ENCODE results near the gene ZNF296.
A peak's percentile ranks its signal among the peaks of the same experiment; 100 is the strongest.

ZNF296 gene

GRCh38 chr19:45040059-45040771 is 36.1 kb downstream of the ZNF296 start:
- Mint-ChIP-seq H3K27me3 (no peaks in the 10 kb centered on the region), H3K27ac (peak overlapping the region; percentile 92), H3K9me3 (no peaks in the 10 kb centered on the region), H3K36me3 (peaks cover 54% of the 10 kb centered on the region), H3K4me3 (peak overlapping the region; percentile 87), H3K4me1 (peaks cover 45% of the 10 kb centered on the region)
- ATAC-seq, result no peak

GRCh38 chr19:45038931-45039893 is 37.1 kb downstream of the ZNF296 start, which contains the start of gene CLASRP:
Gene CLASRP (plus strand): TSS chr19:45039045. CDS start chr19:45040213, 1,168 bp downstream.
- peak within 1 kb of the TSS; percentile 92 for H3K27ac Mint-ChIP-seq
- no peaks in the 10 kb centered on the region for H3K27me3 Mint-ChIP-seq
- H3K4me1 Mint-ChIP-seq, result peaks cover 38% of the 10 kb centered on the region
- peak within 1 kb of the TSS; percentile 87 for H3K4me3 Mint-ChIP-seq
- no peaks in the 10 kb centered on the region for H3K9me3 Mint-ChIP-seq
- peak; percentile 96 for ATAC-seq
- H3K36me3 Mint-ChIP-seq, result peaks cover 55% of the 10 kb centered on the region

GRCh38 chr19:45037393-45038169 is 38.7 kb downstream of the ZNF296 start:
- H3K4me3 Mint-ChIP-seq, result peak overlapping the region; percentile 87
- H3K36me3 Mint-ChIP-seq, result peaks cover 64% of the 10 kb centered on the region
- no peaks in the 10 kb centered on the region for H3K9me3 Mint-ChIP-seq
- no peak overlapping the region for H3K27ac Mint-ChIP-seq
- no peak for ATAC-seq
- H3K27me3 Mint-ChIP-seq, result no peaks in the 10 kb centered on the region
- H3K4me1 Mint-ChIP-seq, result peaks cover 38% of the 10 kb centered on the region

- no peaks in the 10 kb centered on the region for H3K27me3 Mint-ChIP-seq
- no peak for ATAC-seq
- H3K27ac Mint-ChIP-seq, result no peak overlapping the region
- H3K4me1 Mint-ChIP-seq, result peaks cover 22% of the 10 kb centered on the region
- peaks cover 66% of the 10 kb centered on the region for H3K36me3 Mint-ChIP-seq
- H3K9me3 Mint-ChIP-seq, result no peaks in the 10 kb centered on the region
- no peak overlapping the region for H3K4me3 Mint-ChIP-seq
Measured at GRCh38 chr19:45035755-45036154, 40.5 kb downstream of the ZNF296 start.

GRCh38 chr19:45032421-45032820 is 43.9 kb downstream of the ZNF296 start:
- peaks cover 75% of the 10 kb centered on the region for H3K36me3 Mint-ChIP-seq
- no peak overlapping the region for H3K4me3 Mint-ChIP-seq
- ATAC-seq, result no peak
- H3K4me1 Mint-ChIP-seq, result no peaks in the 10 kb centered on the region
- no peaks in the 10 kb centered on the region for H3K9me3 Mint-ChIP-seq
- H3K27me3 Mint-ChIP-seq, result no peaks in the 10 kb centered on the region
- H3K27ac Mint-ChIP-seq, result no peak overlapping the region

- Mint-ChIP-seq H3K27me3 (no peaks in the 10 kb centered on the region), H3K4me1 (no peaks in the 10 kb centered on the region), H3K36me3 (peaks cover 74% of the 10 kb centered on the region), H3K27ac (no peak overlapping the region), H3K4me3 (no peak overlapping the region), H3K9me3 (no peaks in the 10 kb centered on the region)
- ATAC-seq, result no peak
Measured at GRCh38 chr19:45030825-45031224, 45.5 kb downstream of the ZNF296 start.

GRCh38 chr19:45027371-45027770 is 48.9 kb downstream of the ZNF296 start:
- Mint-ChIP-seq H3K9me3 (no peaks in the 10 kb centered on the region), H3K4me1 (no peaks in the 10 kb centered on the region), H3K36me3 (peaks cover 63% of the 10 kb centered on the region), H3K4me3 (no peak overlapping the region), H3K27ac (no peak overlapping the region), H3K27me3 (no peaks in the 10 kb centered on the region)
- ATAC-seq, result no peak

GRCh38 chr19:45025264-45025663 is 51.0 kb downstream of the ZNF296 start:
- H3K4me1 Mint-ChIP-seq, result no peaks in the 10 kb centered on the region
- H3K27ac Mint-ChIP-seq, result no peak overlapping the region
- peaks cover 50% of the 10 kb centered on the region for H3K36me3 Mint-ChIP-seq
- no peaks in the 10 kb centered on the region for H3K27me3 Mint-ChIP-seq
- no peak for ATAC-seq
- H3K9me3 Mint-ChIP-seq, result no peaks in the 10 kb centered on the region
- no peak overlapping the region for H3K4me3 Mint-ChIP-seq

- H3K27me3 Mint-ChIP-seq, result no peaks in the 10 kb centered on the region
- H3K4me3 Mint-ChIP-seq, result no peak overlapping the region
- H3K36me3 Mint-ChIP-seq, result peaks cover 42% of the 10 kb centered on the region
- ATAC-seq, result no peak
- peaks cover 8% of the 10 kb centered on the region for H3K4me1 Mint-ChIP-seq
- no peaks in the 10 kb centered on the region for H3K9me3 Mint-ChIP-seq
- no peak overlapping the region for H3K27ac Mint-ChIP-seq
Measured at GRCh38 chr19:45023048-45023447, 53.2 kb downstream of the ZNF296 start.

- H3K27me3 Mint-ChIP-seq, result no peaks in the 10 kb centered on the region
- no peak for ATAC-seq
- no peaks in the 10 kb centered on the region for H3K9me3 Mint-ChIP-seq
- no peak overlapping the region for H3K4me3 Mint-ChIP-seq
- no peak overlapping the region for H3K27ac Mint-ChIP-seq
- H3K4me1 Mint-ChIP-seq, result peaks cover 11% of the 10 kb centered on the region
- peaks cover 33% of the 10 kb centered on the region for H3K36me3 Mint-ChIP-seq
Measured at GRCh38 chr19:45021971-45022370, 54.3 kb downstream of the ZNF296 start.
